Measurements from ENCODE around the gene MINDY4.

The MINDY4 gene

GRCh38 chr7:30838008-30838407, 66.8 kb downstream of the MINDY4 start:
- no peak for DNase-seq

DNA sequence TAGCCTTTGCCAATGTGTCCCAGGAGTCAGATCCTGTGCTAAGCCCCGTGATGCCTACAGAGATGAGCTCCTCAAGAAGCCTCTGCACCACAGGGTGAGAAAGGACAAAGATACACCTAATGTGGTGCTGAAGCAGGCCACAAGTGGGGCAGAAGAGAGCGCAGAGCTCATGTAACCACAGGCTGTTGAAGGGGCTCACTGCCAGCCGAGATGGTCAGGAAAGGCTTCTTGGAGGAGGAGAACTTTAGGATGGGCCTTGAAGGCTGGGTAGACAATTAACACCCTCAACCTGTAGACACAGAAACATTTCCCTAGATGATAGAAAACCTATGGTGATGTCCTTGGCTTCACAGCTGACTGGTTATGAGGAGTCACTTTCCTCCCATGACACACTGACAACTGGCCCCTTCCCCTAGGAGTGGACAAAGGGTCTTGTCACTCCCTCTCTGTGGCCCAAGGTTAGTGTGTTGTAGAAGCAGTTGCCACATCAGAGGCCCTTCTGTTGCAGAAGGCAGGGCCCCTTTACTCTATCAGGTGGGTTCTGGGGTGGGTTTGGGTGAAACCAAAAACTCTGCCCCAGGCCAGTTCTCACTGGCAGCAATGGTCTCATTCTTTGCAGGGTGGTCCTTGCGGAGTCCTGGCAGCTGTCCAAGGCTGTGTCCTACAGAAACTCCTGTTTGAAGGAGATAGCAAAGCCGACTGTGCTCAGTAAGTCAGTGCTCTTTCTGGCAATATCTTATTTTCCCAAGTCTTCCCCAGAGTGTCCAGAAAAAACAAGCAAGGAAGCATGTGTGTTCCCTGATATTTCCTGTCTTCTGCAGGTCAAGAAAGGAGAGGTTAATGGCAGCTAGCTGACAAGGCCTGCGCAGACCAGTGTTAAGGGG, 69.2 kb downstream of the MINDY4 start:
- no peak for DNase-seq

DNA sequence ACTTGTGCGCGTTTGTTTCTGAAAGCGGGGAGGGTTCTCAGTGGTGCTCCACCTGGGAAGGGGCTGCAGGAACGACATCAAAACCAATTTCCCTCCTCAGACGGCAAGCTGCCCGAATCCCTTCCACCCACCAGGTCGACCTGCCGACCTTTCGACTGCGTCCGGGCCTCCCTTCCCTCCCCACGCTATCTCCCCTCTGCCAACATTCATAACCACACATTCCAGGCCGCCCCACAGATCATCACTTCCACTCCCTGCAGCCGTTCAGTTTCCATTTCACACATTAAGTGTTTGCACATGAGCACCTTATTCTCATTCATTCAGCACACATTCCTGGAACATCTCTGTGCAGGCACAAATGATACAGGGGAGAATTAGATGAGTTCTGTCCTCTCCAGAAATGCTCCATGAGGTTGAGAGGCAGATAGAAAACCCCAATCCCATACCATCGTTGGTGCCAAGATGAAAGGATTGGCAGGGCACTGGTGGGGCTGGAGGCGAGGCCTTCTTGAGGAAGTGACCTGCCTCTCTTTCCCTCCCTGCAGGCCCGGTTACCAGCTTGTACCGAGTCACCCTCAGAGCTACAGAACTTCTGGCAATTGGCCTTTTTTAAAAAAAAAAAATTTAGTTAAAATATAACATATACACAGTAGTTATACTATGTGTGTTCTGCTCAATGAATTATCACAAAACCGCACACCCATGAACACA, 70.0 kb downstream of the MINDY4 start:
- DNase-seq, result no peak

GRCh38 chr7:30841801-30842541, 70.8 kb downstream of the MINDY4 start:
- DNase-seq, result no peak

GRCh38 chr7:30842542-30843451, 71.6 kb downstream of the MINDY4 start:
- no peak for DNase-seq

- no peak for DNase-seq
Observed at GRCh38 chr7:30843741-30844482, 72.7 kb downstream of the MINDY4 start.

DNA sequence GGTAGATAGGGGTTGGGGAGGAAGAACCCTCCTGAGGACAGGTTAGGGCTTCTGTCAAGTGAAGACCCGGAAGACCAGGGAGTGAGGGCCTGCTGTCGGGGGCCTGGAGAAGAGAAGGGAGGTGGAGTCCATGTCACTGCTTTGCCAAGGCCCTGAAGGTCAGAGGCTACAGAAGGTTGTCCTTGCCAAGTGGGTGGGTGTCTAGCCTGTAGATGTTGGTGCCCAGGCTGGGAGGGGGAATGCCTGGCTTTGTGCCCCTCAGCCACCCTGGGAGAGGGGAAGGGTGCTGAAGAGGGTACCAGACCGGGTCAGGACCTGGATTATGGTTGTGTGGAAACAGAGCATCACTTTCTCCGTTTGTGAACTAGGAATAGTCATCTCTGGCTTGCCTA, 73.3 kb downstream of the MINDY4 start:
- DNase-seq, result no peak

GRCh38 chr7:30844916-30845315, 73.7 kb downstream of the MINDY4 start:
- DNase-seq, result no peak

- DNase-seq, result no peak
Observed at GRCh38 chr7:30845426-30846135, 74.4 kb downstream of the MINDY4 start.

DNA sequence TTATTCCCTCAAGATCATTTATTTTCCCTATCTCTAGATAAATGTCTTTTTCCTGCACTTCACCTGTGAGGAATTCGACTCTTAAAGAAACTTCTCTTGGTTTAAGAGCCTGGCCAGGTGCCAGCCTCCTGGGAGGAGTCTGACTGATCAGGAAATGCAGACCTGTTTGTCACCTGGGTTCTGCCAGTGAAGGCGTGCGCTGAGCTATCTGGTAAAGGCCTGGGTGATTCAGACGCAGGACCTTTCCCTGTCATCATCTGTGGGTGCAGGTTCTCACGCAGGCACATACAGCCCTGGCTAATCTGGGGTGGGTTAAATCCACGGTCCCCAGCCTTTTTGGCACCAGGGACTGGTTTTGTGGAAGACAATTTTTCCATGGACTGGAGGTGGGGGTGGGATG, 75.2 kb downstream of the MINDY4 start:
- DNase-seq, result no peak

- no peak for DNase-seq
Observed at GRCh38 chr7:30848121-30848855, 77.1 kb downstream of the MINDY4 start.

- DNase-seq, result no peak
Observed at GRCh38 chr7:30849565-30849964, 78.3 kb downstream of the MINDY4 start.

- DNase-seq, result no peak
Observed at GRCh38 chr7:30850426-30850825, 79.2 kb downstream of the MINDY4 start.

GRCh38 chr7:30851651-30852307, 80.6 kb downstream of the MINDY4 start:
- no peak for DNase-seq

GRCh38 chr7:30852308-30852684, 81.1 kb downstream of the MINDY4 start:
- no peak for DNase-seq

GRCh38 chr7:30852744-30853288, 81.6 kb downstream of the MINDY4 start:
- no peak for DNase-seq

- no peak for DNase-seq
Observed at GRCh38 chr7:30853576-30853975, 82.4 kb downstream of the MINDY4 start.

GRCh38 chr7:30855936-30856335, 84.7 kb downstream of the MINDY4 start:
- no peak for DNase-seq

- DNase-seq, result no peak
Observed at GRCh38 chr7:30858576-30858975, 87.4 kb downstream of the MINDY4 start.

All from CD4-positive, alpha-beta T cell treated with Interleukin-4 for 1 hour (primary cell).